Measurements from ENCODE around the gene FAM120A.

GRCh38 chr9:93536874-93537273 lies 85.4 kb downstream of the FAM120A start:
- no peak for TF ChIP-seq CTCF (IDR thresholded peaks at IDR 0.05)
- no peak for TF ChIP-seq RELA (CRISPR knock-in tag; IDR thresholded peaks at IDR 0.05; ENCODE audit: borderline replicate concordance)
- no peak for TF ChIP-seq NFYB (CRISPR knock-in tag; conservative IDR thresholded peaks at IDR 0.05; ENCODE audit: low read depth)
- no peak for TF ChIP-seq E2F5 (CRISPR knock-in tag; IDR thresholded peaks at IDR 0.05)
- TF ChIP-seq SP1 (CRISPR knock-in tag; conservative IDR thresholded peaks at IDR 0.05): no peak
- TF ChIP-seq ESRRA (CRISPR knock-in tag; IDR thresholded peaks at IDR 0.05; ENCODE audit: borderline replicate concordance): no peak
- no peak for TF ChIP-seq ZNF219 (CRISPR knock-in tag; IDR thresholded peaks at IDR 0.05; ENCODE audit: borderline replicate concordance)
- TF ChIP-seq TEAD1 (CRISPR knock-in tag; IDR thresholded peaks at IDR 0.05): no peak
- no peak for TF ChIP-seq USF2 (CRISPR knock-in tag; IDR thresholded peaks at IDR 0.05)
- TF ChIP-seq ATF3 (CRISPR knock-in tag; conservative IDR thresholded peaks at IDR 0.05): no peak

Measured in WTC11 (cell line).